NCI-H1417 treated with DMSO at 0.1 percent for 48 hours (cell line): ENCODE measurements around the gene DVL1.
"Not testable (repeated sequence)": the region's sequence is repeated elsewhere in the genome, so short reads cannot be mapped to it uniquely, and the experiment has no call there.

Experiments used
- DNase-seq: peaks from one replicate; lab custom pipeline; 2025; lab: John Stamatoyannopoulos, UW

Gene DVL1

GRCh38 chr1:1326075-1326605 is 23.1 kb downstream of the DVL1 start:
- DNase-seq = no peak

- no peak for DNase-seq
Measured at GRCh38 chr1:1325288-1326074, 23.7 kb downstream of the DVL1 start.

GRCh38 chr1:1324524-1325287 is 24.5 kb downstream of the DVL1 start, which contains the start of the genes CPTP and INTS11:
CPTP (plus strand) TSS chr1:1324802; CDS start chr1:1326911, 2,109 bp downstream.
INTS11 (minus strand) TSS chr1:1324660; CDS start chr1:1324608, 52 bp downstream.
- DNase-seq = peak; percentile 33

- no peak for DNase-seq
Measured at GRCh38 chr1:1324084-1324523, 25.1 kb downstream of the DVL1 start.

GRCh38 chr1:1322952-1323351 is 26.3 kb downstream of the DVL1 start:
- no peak for DNase-seq

- DNase-seq = no peak
Measured at GRCh38 chr1:1322418-1322817, 26.8 kb downstream of the DVL1 start.

- no peak for DNase-seq
Measured at GRCh38 chr1:1321477-1321876, 27.7 kb downstream of the DVL1 start.

GRCh38 chr1:1320666-1321448 is 28.4 kb downstream of the DVL1 start:
- DNase-seq = no peak

GRCh38 chr1:1319646-1319941 is 29.6 kb downstream of the DVL1 start:
- DNase-seq = no peak

GRCh38 chr1:1318777-1319645 is 30.2 kb downstream of the DVL1 start:
- DNase-seq = no peak

GRCh38 chr1:1318131-1318652 is 31.0 kb downstream of the DVL1 start:
- no peak for DNase-seq

- DNase-seq = no peak
Measured at GRCh38 chr1:1317420-1317819, 31.8 kb downstream of the DVL1 start.

GRCh38 chr1:1316199-1316598 is 33.0 kb downstream of the DVL1 start:
- not testable (repeated sequence) for DNase-seq

- DNase-seq = no peak
Measured at GRCh38 chr1:1315435-1315954, 33.7 kb downstream of the DVL1 start.

GRCh38 chr1:1314678-1315335 is 34.4 kb downstream of the DVL1 start:
- DNase-seq = no peak

GRCh38 chr1:1314237-1314586 is 35.0 kb downstream of the DVL1 start:
- DNase-seq = no peak

GRCh38 chr1:1313500-1314236 is 35.5 kb downstream of the DVL1 start:
- DNase-seq = no peak

GRCh38 chr1:1312450-1313314 is 36.5 kb downstream of the DVL1 start:
- DNase-seq = no peak
